ENCODE results near the gene DCLK2. TPM values are rescaled to one million over a fixed set of nuclear protein-coding genes. Genes with fewer than 3 reads are reported as not detected.

DCLK2 gene
- total RNA-seq, 1 experiment from 2014 or later: 29.7 TPM

- in situ Hi-C loops (cut with HindIII; ENCODE audit: low pct_unique_long_range_greater_than_20kb, low sequenced_read_pairs): no loop called here
- no peak for DNase-seq (ENCODE audit: low read depth)
These were observed 12.5 kb upstream of the DCLK2 start for GRCh38 chr4:150065740-150066139.

GRCh38 chr4:150067859-150068258 lies 10.4 kb upstream of the DCLK2 start:
- DNase-seq (ENCODE audit: low read depth): no peak
- in situ Hi-C loops (cut with HindIII; ENCODE audit: low pct_unique_long_range_greater_than_20kb, low sequenced_read_pairs): no loop called here

GRCh38 chr4:150068300-150068960 lies 9.8 kb upstream of the DCLK2 start:
- no peak for DNase-seq (ENCODE audit: low read depth)
- in situ Hi-C loops (cut with HindIII; ENCODE audit: low pct_unique_long_range_greater_than_20kb, low sequenced_read_pairs): no loop called here

GRCh38 chr4:150069353-150069752 lies 8.9 kb upstream of the DCLK2 start:
- DNase-seq (ENCODE audit: low read depth): no peak
- in situ Hi-C loops (cut with HindIII; ENCODE audit: low pct_unique_long_range_greater_than_20kb, low sequenced_read_pairs): no loop called here

GRCh38 chr4:150070464-150071170 lies 7.6 kb upstream of the DCLK2 start:
- in situ Hi-C loops (cut with HindIII; ENCODE audit: low pct_unique_long_range_greater_than_20kb, low sequenced_read_pairs): no loop called here
- DNase-seq (ENCODE audit: low read depth): no peak

GRCh38 chr4:150072471-150072870 lies 5.8 kb upstream of the DCLK2 start:
- in situ Hi-C loops (cut with HindIII; ENCODE audit: low pct_unique_long_range_greater_than_20kb, low sequenced_read_pairs): no loop called here
- peak; percentile 35 for DNase-seq (ENCODE audit: low read depth)

- DNase-seq (ENCODE audit: low read depth): peak; percentile 84
- in situ Hi-C loops (cut with HindIII; ENCODE audit: low pct_unique_long_range_greater_than_20kb, low sequenced_read_pairs): no loop called here
These were observed 5.1 kb upstream of the DCLK2 start for GRCh38 chr4:150072906-150073714.

- in situ Hi-C loops (cut with HindIII; ENCODE audit: low pct_unique_long_range_greater_than_20kb, low sequenced_read_pairs): no loop called here
- DNase-seq (ENCODE audit: low read depth): no peak
These were observed 4.2 kb upstream of the DCLK2 start for GRCh38 chr4:150074064-150074463.

GRCh38 chr4:150078579-150079080 lies 385 bp downstream of the DCLK2 start:
- in situ Hi-C loops (cut with HindIII; ENCODE audit: low pct_unique_long_range_greater_than_20kb, low sequenced_read_pairs): no loop called here

GRCh38 chr4:150079081-150079581 lies 886 bp downstream of the DCLK2 start:
- in situ Hi-C loops (cut with HindIII; ENCODE audit: low pct_unique_long_range_greater_than_20kb, low sequenced_read_pairs): no loop called here
- peak; percentile 64 for DNase-seq (ENCODE audit: low read depth)

More at GRCh38 chr4:150078579-150079080, 385 bp downstream of the DCLK2 start:
- DNase-seq (ENCODE audit: low read depth): peak; percentile 69

- in situ Hi-C loops (cut with HindIII; ENCODE audit: low pct_unique_long_range_greater_than_20kb, low sequenced_read_pairs): no loop called here
- DNase-seq (ENCODE audit: low read depth): no peak
These were observed 2.1 kb downstream of the DCLK2 start for GRCh38 chr4:150080337-150080736.

GRCh38 chr4:150080875-150081274 lies 2.6 kb downstream of the DCLK2 start:
- DNase-seq (ENCODE audit: low read depth): no peak

GRCh38 chr4:150082241-150082640 lies 4.0 kb downstream of the DCLK2 start:
- in situ Hi-C loops (cut with HindIII; ENCODE audit: low pct_unique_long_range_greater_than_20kb, low sequenced_read_pairs): no loop called here
- no peak for DNase-seq (ENCODE audit: low read depth)

More at GRCh38 chr4:150080875-150081274, 2.6 kb downstream of the DCLK2 start:
- in situ Hi-C loops (cut with HindIII; ENCODE audit: low pct_unique_long_range_greater_than_20kb, low sequenced_read_pairs): no loop called here

GRCh38 chr4:150087006-150087405 lies 8.8 kb downstream of the DCLK2 start:
- DNase-seq (ENCODE audit: low read depth): no peak
- in situ Hi-C loops (cut with HindIII; ENCODE audit: low pct_unique_long_range_greater_than_20kb, low sequenced_read_pairs): no loop called here

- DNase-seq (ENCODE audit: low read depth): no peak
- in situ Hi-C loops (cut with HindIII; ENCODE audit: low pct_unique_long_range_greater_than_20kb, low sequenced_read_pairs): no loop called here
These were observed 11.5 kb downstream of the DCLK2 start for GRCh38 chr4:150089732-150090131.

- in situ Hi-C loops (cut with HindIII; ENCODE audit: low pct_unique_long_range_greater_than_20kb, low sequenced_read_pairs): no loop called here
- no peak for DNase-seq (ENCODE audit: low read depth)
These were observed 12.6 kb downstream of the DCLK2 start for GRCh38 chr4:150090836-150091235.

GRCh38 chr4:150094676-150095075 lies 16.4 kb downstream of the DCLK2 start:
- DNase-seq (ENCODE audit: low read depth): no peak
- in situ Hi-C loops (cut with HindIII; ENCODE audit: low pct_unique_long_range_greater_than_20kb, low sequenced_read_pairs): no loop called here

- in situ Hi-C loops (cut with HindIII; ENCODE audit: low pct_unique_long_range_greater_than_20kb, low sequenced_read_pairs): no loop called here
- no peak for DNase-seq (ENCODE audit: low read depth)
These were observed 18.4 kb downstream of the DCLK2 start for GRCh38 chr4:150096625-150097024.

- in situ Hi-C loops (cut with HindIII; ENCODE audit: low pct_unique_long_range_greater_than_20kb, low sequenced_read_pairs): no loop called here
- DNase-seq (ENCODE audit: low read depth): no peak
These were observed 20.0 kb downstream of the DCLK2 start for GRCh38 chr4:150098214-150098613.

All from Caki2 (cell line).